ENCODE results near the gene FRMD6.

- TF ChIP-seq POLR2A (IDR thresholded peaks at IDR 0.05; ENCODE audit: low read length), result no peak
- no peak for TF ChIP-seq GATA1 (IDR thresholded peaks at IDR 0.05; ENCODE audit: low read depth, low read length)
Observed at GRCh38 chr14:51650716-51651387, 858 bp upstream of the FRMD6 start.

Measured in erythroblast (primary cell).